ENCODE results near the gene EPO.

Gene EPO

DNA sequence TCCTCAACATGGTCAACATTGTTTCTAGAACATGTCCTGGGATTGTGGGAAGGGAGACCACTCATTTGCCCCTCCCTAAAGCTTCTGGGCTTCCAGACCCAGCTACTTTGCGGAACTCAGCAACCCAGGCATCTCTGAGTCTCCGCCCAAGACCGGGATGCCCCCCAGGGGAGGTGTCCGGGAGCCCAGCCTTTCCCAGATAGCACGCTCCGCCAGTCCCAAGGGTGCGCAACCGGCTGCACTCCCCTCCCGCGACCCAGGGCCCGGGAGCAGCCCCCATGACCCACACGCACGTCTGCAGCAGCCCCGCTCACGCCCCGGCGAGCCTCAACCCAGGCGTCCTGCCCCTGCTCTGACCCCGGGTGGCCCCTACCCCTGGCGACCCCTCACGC lies at the start of gene EPO:
TSS of gene EPO (plus strand) at position 190 of the 392 bp plus-strand sequence. CDS start 513 bp downstream, outside the sequence.
- DNase-seq (no peak), ATAC-seq (no peak)

DNA sequence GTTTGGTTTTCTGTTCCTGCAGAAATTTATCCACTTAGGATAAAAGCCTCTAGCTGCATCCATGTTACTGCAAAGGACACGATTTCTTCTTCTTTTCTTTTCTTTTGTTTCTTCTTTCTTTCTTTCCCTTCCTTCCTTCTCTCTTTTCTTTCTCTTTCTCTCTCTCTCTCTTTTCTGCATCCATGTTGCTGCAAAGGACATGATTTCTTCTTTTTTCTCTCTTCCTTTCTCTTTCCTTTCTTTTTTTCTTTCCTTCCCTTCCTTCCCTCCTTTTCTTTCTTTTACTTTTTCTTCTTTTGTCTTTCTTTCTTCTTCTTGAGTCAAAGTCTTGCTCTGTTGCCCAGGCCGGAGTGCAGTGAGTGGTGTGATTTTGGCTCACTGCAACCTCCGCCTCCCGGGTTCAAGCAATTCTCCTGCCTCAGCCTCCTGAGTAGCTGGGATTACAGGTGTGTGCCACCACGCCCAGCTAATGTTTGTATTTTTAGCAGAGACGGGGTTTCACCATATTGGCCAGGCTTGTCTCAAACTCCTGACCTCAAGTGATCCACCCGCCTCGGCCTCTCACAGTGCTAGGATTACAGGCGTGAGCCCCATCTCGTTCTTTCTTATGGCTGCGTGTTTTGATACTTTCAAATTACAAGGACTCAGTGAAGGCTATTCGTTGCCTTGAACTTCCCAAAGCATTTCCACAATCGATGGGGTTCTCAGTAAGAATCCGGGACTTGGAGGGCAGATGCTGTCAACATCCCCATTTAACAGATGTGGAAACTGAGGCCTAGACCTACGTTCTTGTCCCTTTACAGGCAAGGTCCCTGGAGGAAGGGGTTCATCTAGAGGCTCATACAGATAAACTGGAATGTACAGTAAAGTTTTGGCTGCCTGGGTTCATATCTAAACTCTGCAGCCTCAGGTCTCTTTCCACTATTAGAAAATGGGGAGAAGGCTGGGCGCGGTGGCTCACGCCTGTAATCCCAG lies 48.6 kb upstream of the EPO start:
- no peak for ATAC-seq
- no peak for DNase-seq

DNA sequence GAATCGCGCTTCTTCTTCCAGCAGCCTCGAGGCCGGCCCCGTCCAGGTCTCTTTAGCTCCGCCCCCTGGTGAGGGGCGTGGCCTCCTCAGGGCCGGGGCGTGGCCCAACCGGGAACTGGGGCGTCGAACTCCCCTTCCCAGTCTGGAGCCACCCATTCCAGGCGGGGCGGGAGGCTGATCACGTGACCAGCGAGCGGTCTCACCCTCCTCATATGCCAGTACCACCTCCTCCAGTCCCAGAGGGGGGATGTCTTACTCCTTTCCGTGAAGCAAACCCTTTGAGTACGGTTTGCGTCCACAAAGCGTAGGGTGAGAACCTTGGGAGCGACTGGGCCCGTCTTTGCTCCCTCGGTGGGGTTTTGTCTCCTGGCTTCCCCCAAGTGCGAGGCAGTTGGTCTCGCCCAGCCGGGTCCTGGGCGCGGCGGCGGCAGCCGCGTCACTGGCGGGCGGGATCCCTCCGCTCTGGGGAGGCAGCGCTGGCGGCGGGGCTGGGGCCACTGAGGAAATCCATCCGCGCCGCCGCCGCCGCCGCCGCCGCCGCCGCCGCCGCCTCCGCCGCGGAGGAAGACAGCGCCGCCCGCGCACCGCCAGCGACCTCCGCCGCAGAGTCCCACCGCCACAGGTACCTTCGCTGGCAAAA lies 46.8 kb upstream of the EPO start, which contains the start of gene GNB2:
TSS of gene GNB2 (plus strand) at position 439 of the 640 bp plus-strand sequence. CDS start 2,526 bp downstream, outside the sequence.
- ATAC-seq = peak; percentile 79
- DNase-seq = peak; percentile 99

DNA sequence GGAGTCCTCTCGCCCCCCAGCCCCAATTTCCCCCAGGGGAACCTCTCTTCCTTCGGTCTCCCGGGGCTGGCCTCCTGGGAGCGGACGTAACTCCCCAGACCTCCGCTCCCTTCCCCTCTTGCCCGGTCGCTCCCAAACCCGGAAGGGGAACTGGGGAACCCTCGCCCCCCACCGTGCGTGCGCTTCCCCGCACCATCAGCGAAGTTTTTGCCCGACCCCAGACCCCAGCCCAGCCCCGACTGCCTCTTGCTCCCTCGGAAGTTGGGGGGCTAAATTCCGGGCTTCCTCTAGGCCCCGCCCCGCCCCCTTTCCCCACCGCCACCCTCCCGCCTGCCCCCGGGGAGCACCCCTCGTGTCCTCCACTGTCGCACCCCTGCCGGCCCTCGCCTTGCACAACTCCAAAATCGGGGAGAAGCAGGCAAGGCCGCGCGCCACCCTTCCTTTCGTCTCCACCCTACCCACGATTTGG lies 46.3 kb upstream of the EPO start:
- no peak for ATAC-seq

DNA sequence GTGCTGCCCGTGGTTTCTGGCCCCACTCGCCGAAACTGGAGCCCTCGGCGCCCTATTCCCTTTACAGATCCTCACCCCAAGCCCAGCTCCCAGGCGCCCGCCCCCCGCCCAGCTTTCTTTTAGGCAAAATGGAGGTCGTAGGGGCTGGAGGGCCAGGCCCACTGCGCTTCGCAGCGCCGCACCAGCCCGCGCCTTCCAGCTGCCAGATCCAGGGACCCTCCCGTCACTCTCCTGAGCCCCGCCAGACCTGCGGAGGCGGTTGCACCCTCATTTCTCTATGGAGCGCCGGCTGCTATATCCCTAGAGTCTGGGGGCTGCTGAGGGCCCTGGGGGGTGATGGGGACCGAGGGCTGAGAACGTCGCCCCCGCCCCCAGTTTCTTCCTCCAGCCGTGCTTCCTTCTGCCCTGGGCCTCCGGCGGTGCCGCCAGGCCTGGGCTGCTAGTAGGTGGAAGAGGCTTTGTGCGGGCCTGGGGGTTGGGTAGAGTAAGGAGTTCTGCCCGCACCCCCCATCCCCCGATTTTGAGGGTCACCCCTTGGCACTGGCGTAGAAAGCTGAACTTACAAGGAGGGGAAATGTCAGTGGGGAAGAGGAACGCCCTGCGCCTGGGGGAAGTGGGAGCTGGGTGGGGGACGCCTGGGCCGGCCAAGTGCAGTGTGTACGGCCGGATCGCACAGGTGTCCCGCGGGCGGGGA lies 45.7 kb upstream of the EPO start:
- ATAC-seq (no peak), DNase-seq (peak; percentile 42)

More for the DNA sequence above, 46.3 kb upstream of the EPO start:
- peak; percentile 62 for DNase-seq

DNA sequence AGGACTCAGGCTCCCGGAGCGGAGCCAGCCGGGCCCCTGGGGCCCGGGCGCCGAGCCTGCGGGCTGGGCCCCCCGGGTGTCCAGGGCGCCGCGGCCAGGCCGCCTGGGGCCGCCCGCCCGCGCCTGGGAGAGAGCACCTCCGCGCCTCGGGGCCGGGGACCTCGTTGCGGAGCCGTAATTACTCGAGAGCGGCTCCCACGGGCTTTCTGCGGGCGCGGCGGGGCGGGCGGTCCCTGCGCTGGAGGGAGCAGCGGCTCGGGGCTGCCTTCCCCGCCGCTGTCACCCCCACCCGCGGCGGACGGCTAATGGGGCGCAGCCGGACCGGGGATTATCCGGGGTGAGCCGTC lies 45.2 kb upstream of the EPO start:
- peak; percentile 37 for DNase-seq

DNA sequence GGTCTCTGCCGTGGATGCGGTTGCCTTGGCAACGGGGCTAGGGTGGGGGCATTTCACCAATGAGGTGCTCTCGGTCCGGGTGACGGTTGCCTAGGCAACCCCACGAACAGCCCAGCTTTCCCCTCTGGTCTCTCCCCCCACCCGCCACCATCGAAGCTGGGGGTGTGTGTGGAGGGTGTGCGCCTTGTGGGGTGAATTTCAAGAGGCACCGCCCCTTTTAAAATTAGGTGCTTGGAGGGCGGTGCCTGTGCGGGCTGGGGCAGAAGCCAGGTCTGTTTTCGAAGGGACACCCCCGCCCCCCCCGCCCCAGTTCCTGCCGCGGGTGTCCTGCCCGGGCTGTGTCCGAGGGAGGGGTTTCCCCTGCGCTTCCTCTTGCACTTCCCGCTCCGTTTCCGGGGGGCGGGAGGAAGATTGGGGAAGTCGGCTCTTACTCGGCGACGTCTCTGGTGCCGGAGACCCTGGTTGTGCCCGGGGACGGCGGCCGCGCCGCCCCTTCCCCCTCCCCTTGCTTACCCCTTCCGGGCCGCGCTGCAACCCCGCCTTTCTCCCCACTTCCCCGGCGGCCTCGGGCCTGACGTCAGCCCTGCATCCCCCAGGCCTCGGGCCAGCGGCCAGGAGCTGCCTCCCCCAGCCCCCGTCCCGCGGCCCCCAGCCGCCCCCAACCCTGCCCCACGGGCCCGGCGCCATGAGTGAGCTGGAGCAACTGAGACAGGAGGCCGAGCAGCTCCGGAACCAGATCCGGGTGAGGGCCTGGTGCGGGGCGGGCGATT lies 44.5 kb upstream of the EPO start:
- DNase-seq = peak; percentile 84

More for the DNA sequence above, 45.2 kb upstream of the EPO start:
- ATAC-seq = no peak

DNA sequence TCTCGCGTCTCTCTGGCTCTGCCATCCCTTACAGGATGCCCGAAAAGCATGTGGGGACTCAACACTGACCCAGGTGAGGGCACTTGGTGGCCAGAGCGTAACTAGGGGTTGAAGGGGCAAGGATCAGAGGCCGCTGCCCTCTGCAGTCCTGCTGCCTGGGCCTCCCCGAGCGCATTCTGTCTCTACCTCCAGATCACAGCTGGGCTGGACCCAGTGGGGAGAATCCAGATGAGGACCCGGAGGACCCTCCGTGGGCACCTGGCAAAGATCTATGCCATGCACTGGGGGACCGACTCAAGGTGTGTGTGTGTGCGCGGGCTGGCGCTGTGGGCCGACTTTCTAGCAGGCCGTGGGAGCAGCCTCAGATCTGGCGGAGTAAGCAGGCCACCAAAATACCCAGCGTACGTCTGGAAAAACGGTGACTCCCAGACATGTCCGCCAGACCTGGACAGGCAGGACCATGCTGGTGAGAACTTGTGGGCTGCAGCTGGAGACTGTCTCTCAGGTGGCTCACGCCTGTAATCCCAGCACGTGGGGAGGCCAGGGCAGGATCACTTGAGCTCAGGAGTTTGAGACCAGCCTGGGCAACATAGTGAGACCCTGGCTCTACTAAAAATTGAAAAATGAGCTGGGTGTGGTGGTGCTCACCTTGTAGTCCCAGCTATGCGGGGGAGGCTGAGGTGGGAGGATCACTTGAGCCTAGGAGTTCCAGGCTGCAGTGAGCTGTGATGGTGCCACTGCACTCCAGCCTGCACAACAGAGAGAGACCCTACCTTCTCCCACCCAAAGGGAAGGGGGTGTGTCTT lies 43.6 kb upstream of the EPO start:
- ATAC-seq (no peak), DNase-seq (no peak)

More for the DNA sequence above, 44.5 kb upstream of the EPO start:
- peak; percentile 53 for ATAC-seq

DNA sequence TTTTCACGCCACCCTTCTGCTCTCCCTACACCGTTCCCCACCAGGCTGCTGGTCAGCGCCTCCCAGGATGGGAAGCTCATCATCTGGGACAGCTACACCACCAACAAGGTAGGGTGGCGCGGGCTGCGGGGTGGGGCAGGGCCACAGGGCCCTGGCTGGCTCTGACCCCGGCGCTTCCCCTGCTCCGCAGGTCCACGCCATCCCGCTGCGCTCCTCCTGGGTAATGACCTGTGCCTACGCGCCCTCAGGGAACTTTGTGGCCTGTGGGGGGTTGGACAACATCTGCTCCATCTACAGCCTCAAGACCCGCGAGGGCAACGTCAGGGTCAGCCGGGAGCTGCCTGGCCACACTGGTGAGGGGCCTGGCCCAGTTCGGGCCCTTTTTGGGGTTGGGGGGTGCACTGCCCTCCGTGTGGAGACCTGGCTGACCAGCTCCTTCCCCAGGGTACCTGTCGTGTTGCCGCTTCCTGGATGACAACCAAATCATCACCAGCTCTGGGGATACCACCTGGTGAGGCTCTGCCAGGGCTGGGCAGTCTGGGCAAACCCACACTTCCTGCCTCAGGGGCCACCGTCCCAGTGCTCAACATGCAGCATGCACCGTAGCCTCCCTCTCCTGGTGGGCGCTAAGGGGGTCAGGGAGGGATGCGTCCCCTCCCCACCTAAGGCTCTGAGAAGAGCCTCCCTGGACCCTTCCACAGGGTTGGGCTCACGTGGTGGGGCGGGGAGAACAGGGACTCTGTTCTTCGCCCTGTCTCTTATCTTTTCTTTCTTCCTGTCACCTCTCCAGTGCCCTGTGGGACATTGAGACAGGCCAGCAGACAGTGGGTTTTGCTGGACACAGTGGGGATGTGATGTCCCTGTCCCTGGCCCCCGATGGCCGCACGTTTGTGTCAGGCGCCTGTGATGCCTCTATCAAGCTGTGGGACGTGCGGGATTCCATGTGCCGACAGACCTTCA lies 42.7 kb upstream of the EPO start:
- DNase-seq (no peak), ATAC-seq (no peak)

DNA sequence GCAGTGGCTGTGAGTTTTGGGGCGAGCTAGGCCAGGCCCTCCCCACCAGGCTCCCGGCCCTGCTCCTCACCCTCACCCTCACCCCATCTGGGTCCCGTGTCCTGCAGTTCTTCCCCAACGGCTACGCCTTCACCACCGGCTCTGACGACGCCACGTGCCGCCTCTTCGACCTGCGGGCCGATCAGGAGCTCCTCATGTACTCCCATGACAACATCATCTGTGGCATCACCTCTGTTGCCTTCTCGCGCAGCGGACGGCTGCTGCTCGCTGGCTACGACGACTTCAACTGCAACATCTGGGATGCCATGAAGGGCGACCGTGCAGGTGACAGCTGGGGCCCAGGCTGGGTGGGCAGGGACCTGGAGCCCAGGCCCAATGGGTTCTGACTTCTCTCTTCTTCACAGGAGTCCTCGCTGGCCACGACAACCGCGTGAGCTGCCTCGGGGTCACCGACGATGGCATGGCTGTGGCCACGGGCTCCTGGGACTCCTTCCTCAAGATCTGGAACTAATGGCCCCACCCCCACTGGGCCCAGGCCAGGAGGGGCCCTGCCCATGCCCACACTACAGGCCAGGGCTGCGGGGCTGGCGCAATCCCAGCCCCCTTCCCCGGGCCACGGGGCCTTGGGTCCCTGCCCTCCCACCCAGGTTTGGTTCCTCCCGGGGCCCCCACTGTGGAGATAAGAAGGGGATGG lies 41.8 kb upstream of the EPO start:
- DNase-seq (no peak), ATAC-seq (no peak)

DNA sequence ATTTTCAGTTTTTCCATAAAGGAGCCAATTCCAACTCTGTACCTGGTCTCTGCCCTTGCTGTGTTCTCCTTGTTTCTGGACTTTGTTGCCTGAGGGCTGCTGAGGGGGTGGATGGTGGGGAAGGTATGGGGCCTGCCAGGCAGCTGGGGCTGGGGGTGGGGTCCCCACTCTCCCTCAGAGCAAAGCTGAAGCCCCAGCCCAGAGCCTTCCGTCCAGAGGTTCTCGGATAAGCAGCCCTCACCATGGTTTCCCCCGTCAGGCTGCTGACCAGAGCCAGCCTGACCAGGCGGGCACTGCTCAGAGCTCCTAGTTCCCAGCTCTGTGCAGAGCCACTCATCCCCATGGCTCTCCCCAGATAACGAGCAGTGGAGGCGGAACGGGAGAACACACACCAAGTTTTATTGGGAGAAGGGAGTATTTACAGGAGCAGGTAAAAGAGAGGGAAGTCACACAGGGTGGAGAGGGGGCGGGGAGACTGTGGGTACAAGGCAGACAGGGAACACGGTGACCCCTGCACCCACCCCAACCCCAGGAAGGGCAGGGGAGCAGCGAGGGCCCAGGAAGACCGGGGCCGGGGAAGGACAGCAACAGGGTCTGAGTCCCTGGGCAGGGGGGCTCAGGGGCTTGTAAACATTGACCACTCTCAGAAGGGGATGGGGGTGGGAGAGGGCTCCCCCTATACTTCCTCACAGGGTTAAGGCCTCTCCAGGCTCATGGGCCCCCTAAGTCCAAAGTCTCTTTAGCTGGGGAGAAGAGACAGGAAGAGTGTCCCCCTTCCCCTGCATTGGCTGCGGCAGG lies 40.9 kb upstream of the EPO start:
- ATAC-seq (no peak), DNase-seq (no peak)

DNA sequence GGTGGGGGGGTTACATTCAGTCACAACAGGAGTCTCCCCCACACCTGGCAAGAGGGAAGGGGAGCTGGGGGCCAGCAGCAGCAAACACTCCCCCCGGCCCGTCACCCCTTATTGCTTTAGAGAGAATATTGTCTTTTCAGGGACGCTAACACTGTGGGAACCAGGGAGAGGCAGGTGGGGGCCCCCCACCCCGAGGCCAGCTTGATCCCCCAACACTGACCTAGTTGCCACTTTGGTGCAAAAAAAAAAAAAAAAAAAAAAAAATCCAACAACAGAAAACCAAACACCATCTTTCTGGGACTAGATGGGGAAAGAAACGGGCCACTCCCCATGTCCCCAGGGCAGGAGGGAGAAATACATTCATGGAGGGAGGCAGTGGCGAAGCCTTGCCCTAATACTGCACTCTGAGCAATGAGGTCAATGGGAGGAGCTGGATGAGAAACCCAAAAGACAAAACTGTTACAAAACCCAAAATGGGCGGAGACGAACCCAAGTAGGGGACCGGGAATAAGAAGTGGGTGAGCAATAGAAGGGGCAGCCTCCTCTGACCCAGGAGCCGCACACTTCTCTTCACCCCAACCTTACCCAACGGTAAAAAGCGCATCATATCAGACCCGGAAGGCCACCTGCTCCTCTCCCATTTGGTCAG lies 40.2 kb upstream of the EPO start:
- ATAC-seq (no peak), DNase-seq (no peak)

DNA sequence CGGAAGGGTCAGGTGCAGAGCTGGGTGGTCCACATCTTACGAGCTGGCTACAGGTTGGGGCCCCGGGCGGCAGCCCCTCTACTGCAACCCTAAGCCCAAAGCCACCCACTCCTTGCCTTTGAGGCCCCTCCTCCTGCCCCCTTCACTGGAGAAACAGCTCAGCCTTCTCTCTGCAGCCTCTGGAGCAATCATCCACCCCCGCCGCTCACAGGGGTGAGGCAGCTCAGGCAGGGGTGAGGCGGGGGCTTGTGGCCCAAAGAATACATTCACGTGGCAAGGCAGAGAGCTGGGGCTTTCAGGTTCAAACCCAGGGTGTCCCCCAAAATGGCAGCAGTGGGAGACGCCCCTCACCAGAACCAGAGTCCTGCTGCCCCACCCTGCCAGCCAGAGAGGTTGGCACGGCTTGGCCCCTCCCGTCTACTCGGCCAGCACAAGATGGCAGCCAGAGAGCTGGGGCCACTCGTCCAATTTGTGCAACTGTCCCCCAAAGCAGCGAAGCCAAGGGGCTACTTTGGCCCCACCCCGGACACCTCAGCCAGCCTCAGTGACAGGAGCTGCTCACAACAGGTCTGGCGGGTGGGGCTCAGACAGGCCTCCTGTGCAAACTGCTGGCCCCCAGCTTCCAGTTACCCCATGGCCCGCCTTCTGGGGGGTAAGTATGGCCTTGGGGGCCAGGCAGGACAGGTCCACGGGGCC lies 39.5 kb upstream of the EPO start:
- ATAC-seq = no peak
- DNase-seq = no peak

DNA sequence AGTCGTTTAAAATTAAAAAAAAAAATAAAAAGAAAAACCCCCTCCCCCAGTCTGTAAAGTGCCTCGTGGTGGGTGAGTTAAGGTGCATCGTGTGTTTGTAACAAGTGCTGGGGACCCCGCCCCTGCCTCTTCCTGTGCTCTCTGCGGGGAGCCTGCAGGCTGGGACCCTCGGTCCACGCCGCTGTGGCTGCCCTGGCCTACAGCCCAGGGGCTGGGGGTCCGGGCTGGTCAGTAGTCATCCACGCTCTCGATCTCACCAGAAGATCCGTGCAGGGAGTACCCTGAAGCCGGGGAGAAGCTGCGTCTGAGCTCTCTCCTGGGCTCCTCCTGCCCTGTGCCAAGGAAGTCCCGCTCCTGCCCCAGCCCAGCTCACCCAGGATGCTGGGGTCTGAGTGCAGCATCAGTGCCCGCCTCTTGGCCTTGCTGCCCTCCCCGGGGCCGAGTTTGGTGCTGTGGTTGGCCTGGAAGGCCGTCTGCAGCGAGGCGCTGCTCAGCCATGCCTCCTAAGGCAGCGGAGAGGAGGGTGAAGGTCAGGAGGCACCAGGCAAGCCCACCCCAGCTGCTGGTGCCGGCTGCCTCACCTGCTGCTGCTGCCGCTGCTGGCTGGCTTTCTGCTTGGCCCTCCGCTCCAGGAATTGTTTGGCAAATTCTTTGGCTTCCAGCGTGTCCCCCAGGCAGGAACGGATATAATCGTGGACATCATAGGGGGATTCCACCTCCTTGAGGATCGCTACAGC lies 38.6 kb upstream of the EPO start:
- ATAC-seq (no peak), DNase-seq (no peak)

DNA sequence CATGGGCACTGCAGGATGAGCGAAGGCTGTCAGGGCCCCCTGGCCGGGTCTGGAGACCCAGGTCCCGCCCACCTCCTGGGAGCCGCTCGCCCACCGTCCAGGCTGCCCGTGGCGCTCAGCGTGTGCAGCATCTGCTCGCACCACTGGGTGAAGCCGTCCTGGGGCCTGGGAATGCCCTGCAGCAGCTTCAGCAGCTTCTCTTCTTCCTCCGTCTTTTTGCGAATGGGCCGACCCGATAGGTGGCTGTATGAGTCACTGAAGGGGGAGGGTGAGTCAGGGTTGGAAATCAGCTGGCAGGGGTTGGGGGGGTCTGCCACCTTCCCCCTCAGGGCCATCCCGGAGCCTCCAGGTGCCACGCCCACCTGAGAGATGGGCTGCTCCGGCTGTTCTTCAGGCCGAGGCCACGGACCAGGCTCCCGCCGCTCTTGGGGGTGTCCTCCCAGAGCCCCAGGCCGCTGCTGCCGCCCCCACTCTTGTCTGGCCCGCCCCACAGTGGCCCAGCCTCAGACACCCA lies 38.0 kb upstream of the EPO start:
- DNase-seq (no peak), ATAC-seq (peak; percentile 4)

Measured in stimulated activated naive CD8-positive, alpha-beta T cell treated with anti-CD3 and anti-CD28 coated beads, Interleukin-15, Interleukin-2, amounts not matched to agents 100 U/mL and 50 U/mL, for 24 hours (primary cell).